CD8-positive, alpha-beta memory T cell (primary cell): ENCODE measurements around the gene CYP1A2. TPM values are rescaled to one million over a fixed set of nuclear protein-coding genes. Genes with fewer than 3 reads are reported as not detected.

Experiments
- CTCF ChIA-PET: fragments of 350-600 bp; sonication (Branson Sonifier 250); formaldehyde crosslinking; loops from one replicate; lab custom pipeline; 2021; ENCODE audit warnings: antibody characterized with exemption; lab: Charles Lee
- POLR2A ChIA-PET: fragments of 350-600 bp; sonication (Branson Sonifier 250); formaldehyde crosslinking; loops from one replicate; lab custom pipeline; 2021; ENCODE audit warnings: antibody characterized with exemption; lab: Charles Lee
- DNase-seq, 5 donors: peaks; one replicate each; pipeline versions ENCODE4 v3.0.0 to v3.0.0-alpha.2; 2020 to 2022; ENCODE audit warnings: mixed read lengths in 1 of 5
- H3K27ac ChIP-seq: one replicate; pipeline ENCODE4 v1.7.0; 2013; ENCODE audit warnings: low read depth, mild to moderate bottlenecking, low read length, moderate library complexity
- H3K27me3 ChIP-seq: 2 replicates; pipeline ENCODE4 v1.7.0; 2013; ENCODE audit warnings: low read length, mild to moderate bottlenecking; ENCODE audit not compliant: insufficient read depth, poor library complexity, severe bottlenecking
- H3K36me3 ChIP-seq: 2 replicates; pipeline ENCODE4 v1.7.0; 2013; ENCODE audit warnings: mild to moderate bottlenecking, low read length, moderate library complexity; ENCODE audit not compliant: insufficient read depth
- H3K4me1 ChIP-seq: 2 replicates; pipeline ENCODE4 v1.7.0; 2013; ENCODE audit warnings: mild to moderate bottlenecking, low read length, moderate library complexity; ENCODE audit not compliant: insufficient read depth
- H3K4me3 ChIP-seq: 2 replicates; pipeline ENCODE4 v1.7.0; 2013; ENCODE audit warnings: mild to moderate bottlenecking, low read length
- H3K9me3 ChIP-seq: 2 replicates; pipeline ENCODE4 v1.7.0; 2013; ENCODE audit warnings: mild to moderate bottlenecking, low read length
- H3K27ac Mint-ChIP-seq, 8 donors: one replicate each; pipeline ENCODE4 v1.8.0; 2020 to 2021; ENCODE audit warnings: mixed read lengths in 8 of 8, mild to moderate bottlenecking in 6 of 8, inconsistent platforms in 3 of 8, moderate library complexity in 3 of 8
- H3K27me3 Mint-ChIP-seq, 2 donors: one replicate each; pipeline ENCODE4 v1.8.0; 2020 to 2021; ENCODE audit warnings: mixed read lengths in 2 of 2, mild to moderate bottlenecking in 1 of 2, moderate library complexity in 1 of 2
- H3K36me3 Mint-ChIP-seq, 3 donors: one replicate each; pipeline ENCODE4 v1.8.0; 2020 to 2021; ENCODE audit warnings: mixed read lengths in 3 of 3, inconsistent platforms in 1 of 3, mild to moderate bottlenecking in 1 of 3
- H3K4me1 Mint-ChIP-seq, 3 donors: one replicate each; pipeline ENCODE4 v1.8.0; 2020 to 2021; ENCODE audit warnings: mixed read lengths in 3 of 3, inconsistent platforms in 1 of 3, mild to moderate bottlenecking in 1 of 3
- H3K4me3 Mint-ChIP-seq, 7 donors: one replicate each; pipeline ENCODE4 v1.8.0; 2020 to 2021; ENCODE audit warnings: mixed read lengths in 7 of 7, mild to moderate bottlenecking in 6 of 7, moderate library complexity in 4 of 7, inconsistent platforms in 2 of 7
- H3K9me3 Mint-ChIP-seq, 5 donors: one replicate each; pipeline ENCODE4 v1.8.0; 2020 to 2022; ENCODE audit warnings: mixed read lengths in 5 of 5, mild to moderate bottlenecking in 3 of 5, moderate library complexity in 2 of 5, inconsistent platforms in 1 of 5
- polyA plus RNA-seq: library from polyadenylated mRNA; unstranded; fragments of 300-500 nt; fragmentation: Illumina TruSeq; gene quantifications from one replicate; pipeline ENCODE4 v1.2.3, GENCODE V29; 2021
- total RNA-seq, 2 experiments: library from RNA; stranded (reverse); gene quantifications; one replicate each; pipeline ENCODE4 v1.2.3, GENCODE V29; 2021

CYP1A2 gene
- total and polyA plus RNA-seq, 3 experiments from 2014 or later = not detected

- Histone ChIP-seq H3K27me3 (no peaks in the 10 kb centered on the region), H3K27ac (no peak overlapping the region), H3K4me1 (peaks cover 99% of the 10 kb centered on the region), H3K9me3 (no peaks in the 10 kb centered on the region), H3K4me3 (peak overlapping the region; percentile 46), H3K36me3 (peaks cover 11% of the 10 kb centered on the region)
- peaks cover 0 to 31% (median 7%) of the 10 kb centered on the region in 3 donors for H3K36me3 Mint-ChIP-seq
- H3K4me1 Mint-ChIP-seq = peaks cover 85 to 93% (median 90%) of the 10 kb centered on the region in 3 donors
- peak overlapping the region; percentile 81 to 98 (median 93) for H3K27ac Mint-ChIP-seq
- peak in 2 of 5 donors; percentile 15 to 34 for DNase-seq
- ChIA-PET POLR2A (interaction anchor here (0.9 to 5.9 kb wide), 5 partner anchors 11 to 23 kb away, joined by 3 to 89 read pairs (median 15); partner anchors contain the start of gene CSK), CTCF (interaction anchor here (1.1 to 15.8 kb wide), 8 partner anchors 14 to 161 kb away, joined by 3 to 1086 read pairs (median 16); partner anchors contain the start of gene CSK)
- H3K9me3 Mint-ChIP-seq = no peaks in the 10 kb centered on the region
- H3K4me3 Mint-ChIP-seq = peak overlapping the region; percentile 68 to 95 (median 85)
- no peaks in the 10 kb centered on the region for H3K27me3 Mint-ChIP-seq
Measured at GRCh38 chr15:74792227-74793016, 43.8 kb downstream of the CYP1A2 start.

GRCh38 chr15:74793135-74794028 is 44.7 kb downstream of the CYP1A2 start:
- Histone ChIP-seq H3K4me3 (peak overlapping the region; percentile 46), H3K36me3 (peaks cover 18% of the 10 kb centered on the region), H3K4me1 (peaks cover 99% of the 10 kb centered on the region), H3K9me3 (no peaks in the 10 kb centered on the region), H3K27me3 (no peaks in the 10 kb centered on the region), H3K27ac (no peak overlapping the region)
- Mint-ChIP-seq H3K4me1 (peaks cover 84 to 93% (median 89%) of the 10 kb centered on the region in 3 donors), H3K36me3 (peaks cover 0 to 39% (median 7%) of the 10 kb centered on the region in 3 donors), H3K4me3 (peak overlapping the region; percentile 66 to 91 (median 85)), H3K9me3 (no peaks in the 10 kb centered on the region), H3K27ac (peak overlapping the region; percentile 81 to 98 (median 93)), H3K27me3 (no peaks in the 10 kb centered on the region)
- DNase-seq = peak; percentile 71 to 85 (median 74)
- ChIA-PET CTCF (interaction anchor here (0.7 to 15.8 kb wide), 17 partner anchors 10 to 179 kb away, joined by 3 to 1086 read pairs (median 4); partner anchors contain the start of genes CSK and ULK3), POLR2A (interaction anchor here (0.5 to 5.9 kb wide), 6 partner anchors 12 to 44 kb away, joined by 3 to 89 read pairs (median 15); partner anchors contain the start of gene CSK)

GRCh38 chr15:74794248-74794969 is 45.8 kb downstream of the CYP1A2 start:
- H3K27me3 ChIP-seq = no peaks in the 10 kb centered on the region
- POLR2A ChIA-PET = interaction anchor here (1.9 to 5.9 kb wide), 4 partner anchors 13 to 25 kb away, joined by 15 to 89 read pairs (median 18); partner anchors contain the start of gene CSK
- peak overlapping the region; percentile 46 to 80 (median 61) for H3K4me3 Mint-ChIP-seq
- H3K9me3 ChIP-seq = no peaks in the 10 kb centered on the region
- H3K4me3 ChIP-seq = peak overlapping the region; percentile 18
- CTCF ChIA-PET = interaction anchor here (0.7 to 15.8 kb wide), 14 partner anchors 9 to 180 kb away, joined by 3 to 1086 read pairs (median 4); partner anchors contain the start of genes CSK and ULK3
- H3K27ac ChIP-seq = no peak overlapping the region
- H3K27me3 Mint-ChIP-seq = no peaks in the 10 kb centered on the region
- H3K4me1 Mint-ChIP-seq = peaks cover 80 to 93% (median 84%) of the 10 kb centered on the region in 3 donors
- peaks cover 28% of the 10 kb centered on the region for H3K36me3 ChIP-seq
- peaks cover 99% of the 10 kb centered on the region for H3K4me1 ChIP-seq
- H3K27ac Mint-ChIP-seq = peak overlapping the region; percentile 81 to 98 (median 92)
- no peaks in the 10 kb centered on the region for H3K9me3 Mint-ChIP-seq
- DNase-seq = peak in 1 of 5 donors; percentile 14
- peaks cover 0 to 46% (median 7%) of the 10 kb centered on the region in 3 donors for H3K36me3 Mint-ChIP-seq

GRCh38 chr15:74794970-74795349 is 46.3 kb downstream of the CYP1A2 start:
- Histone ChIP-seq H3K4me3 (peak overlapping the region; percentile 18), H3K36me3 (peaks cover 33% of the 10 kb centered on the region), H3K27ac (no peak overlapping the region), H3K4me1 (peaks cover 99% of the 10 kb centered on the region), H3K9me3 (no peaks in the 10 kb centered on the region), H3K27me3 (no peaks in the 10 kb centered on the region)
- peak overlapping the region; percentile 81 to 98 (median 92) for H3K27ac Mint-ChIP-seq
- H3K4me1 Mint-ChIP-seq = peaks cover 80 to 93% (median 84%) of the 10 kb centered on the region in 3 donors
- DNase-seq = peak in 1 of 5 donors; percentile 21
- peak overlapping the region; percentile 36 to 80 (median 61) for H3K4me3 Mint-ChIP-seq
- no peaks in the 10 kb centered on the region for H3K9me3 Mint-ChIP-seq
- H3K27me3 Mint-ChIP-seq = no peaks in the 10 kb centered on the region
- ChIA-PET POLR2A (interaction anchor here (1.0 to 5.9 kb wide), 3 partner anchors 13 to 24 kb away, joined by 3 to 89 read pairs (median 15); partner anchors contain the start of gene CSK), CTCF (interaction anchor here (0.7 to 15.8 kb wide), 6 partner anchors 7 to 161 kb away, joined by 4 to 1086 read pairs (median 26); partner anchors contain the start of gene CSK)
- H3K36me3 Mint-ChIP-seq = peaks cover 0 to 50% (median 7%) of the 10 kb centered on the region in 3 donors

- Mint-ChIP-seq H3K4me3 (peak overlapping the region; percentile 6 to 78 (median 58)), H3K36me3 (peaks cover 4 to 58% (median 10%) of the 10 kb centered on the region in 3 donors), H3K9me3 (no peaks in the 10 kb centered on the region), H3K4me1 (peaks cover 74 to 86% (median 77%) of the 10 kb centered on the region in 3 donors), H3K27me3 (no peaks in the 10 kb centered on the region), H3K27ac (peak overlapping the region; percentile 79 to 98 (median 92))
- no peak overlapping the region for H3K27ac ChIP-seq
- H3K4me1 ChIP-seq = peaks cover 96% of the 10 kb centered on the region
- peak in 1 of 5 donors; percentile 43 for DNase-seq
- peaks cover 45% of the 10 kb centered on the region for H3K36me3 ChIP-seq
- no peak overlapping the region for H3K4me3 ChIP-seq
- ChIA-PET POLR2A (interaction anchor here (0.6 to 2.7 kb wide), 7 partner anchors 8 to 150 kb away, joined by 3 to 17 read pairs (median 3); partner anchors contain the start of gene CSK), CTCF (interaction anchor here (0.6 to 15.8 kb wide), 9 partner anchors 8 to 165 kb away, joined by 3 to 1086 read pairs (median 4); partner anchors contain the start of gene CSK)
- no peaks in the 10 kb centered on the region for H3K9me3 ChIP-seq
- no peaks in the 10 kb centered on the region for H3K27me3 ChIP-seq
Measured at GRCh38 chr15:74795966-74796625, 47.5 kb downstream of the CYP1A2 start.

- H3K27me3 ChIP-seq = no peaks in the 10 kb centered on the region
- no peaks in the 10 kb centered on the region for H3K9me3 ChIP-seq
- H3K36me3 ChIP-seq = peaks cover 49% of the 10 kb centered on the region
- Mint-ChIP-seq H3K36me3 (peaks cover 4 to 73% (median 4%) of the 10 kb centered on the region in 3 donors), H3K27me3 (no peaks in the 10 kb centered on the region), H3K27ac (peak overlapping the region; percentile 75 to 97 (median 94)), H3K4me3 (peak overlapping the region in 3 of 7 donors; percentile 14 to 28 (median 24)), H3K9me3 (no peaks in the 10 kb centered on the region), H3K4me1 (peaks cover 49 to 61% (median 52%) of the 10 kb centered on the region in 3 donors)
- peaks cover 70% of the 10 kb centered on the region for H3K4me1 ChIP-seq
- DNase-seq = no peak
- ChIA-PET CTCF (interaction anchor here (0.8 to 15.8 kb wide), 11 partner anchors 8 to 164 kb away, joined by 3 to 1086 read pairs (median 8); partner anchors contain the start of gene CSK), POLR2A (interaction anchor here (0.8 to 2.7 kb wide), 10 partner anchors 11 to 28 kb away, joined by 3 to 17 read pairs (median 8); partner anchors contain the start of gene CSK)
- H3K27ac ChIP-seq = no peak overlapping the region
- H3K4me3 ChIP-seq = no peak overlapping the region
Measured at GRCh38 chr15:74798388-74799254, 50.0 kb downstream of the CYP1A2 start.
